C4-2B (cell line): ENCODE results near the gene KCNT2.

Experiments used
- H3K27ac ChIP-seq: fragments of 450-650 bp; 2 replicates; pipeline ENCODE4 v1.5.1; 2017
- CTCF ChIP-seq: fragments of 450-650 bp; conservative IDR thresholded peaks from 2 replicates; pipeline ENCODE4 v1.5.1; 2017; ENCODE audit warnings: mild to moderate bottlenecking
- ZFX ChIP-seq: fragments of 450-650 bp; IDR thresholded peaks from 2 replicates; pipeline ENCODE4 v1.6.1; 2017

KCNT2 gene

DNA sequence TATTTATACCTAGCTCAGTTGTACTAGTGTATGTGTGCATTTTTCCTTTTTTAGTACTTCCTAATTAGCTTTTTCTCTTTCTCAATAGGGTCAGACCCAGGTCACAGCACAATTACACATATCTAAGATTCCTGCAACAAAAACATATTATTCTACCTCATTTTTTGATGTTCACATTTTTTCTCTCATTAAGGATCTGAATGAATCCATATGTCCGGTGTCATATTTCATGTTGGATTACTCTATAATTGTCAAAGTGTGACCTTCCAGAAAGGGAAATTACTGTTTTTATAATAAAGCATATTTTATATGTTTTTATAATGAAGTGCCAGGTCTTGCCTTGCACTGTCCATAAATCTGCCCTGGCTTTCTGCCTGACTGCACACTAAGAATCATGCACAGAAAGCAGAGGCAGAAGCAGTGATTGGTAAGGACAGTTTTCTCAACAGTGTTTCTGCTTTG is 143.7 kb downstream of the KCNT2 start:
- H3K27ac ChIP-seq = no peak overlapping the region
- TF ChIP-seq ZFX = no peak

DNA sequence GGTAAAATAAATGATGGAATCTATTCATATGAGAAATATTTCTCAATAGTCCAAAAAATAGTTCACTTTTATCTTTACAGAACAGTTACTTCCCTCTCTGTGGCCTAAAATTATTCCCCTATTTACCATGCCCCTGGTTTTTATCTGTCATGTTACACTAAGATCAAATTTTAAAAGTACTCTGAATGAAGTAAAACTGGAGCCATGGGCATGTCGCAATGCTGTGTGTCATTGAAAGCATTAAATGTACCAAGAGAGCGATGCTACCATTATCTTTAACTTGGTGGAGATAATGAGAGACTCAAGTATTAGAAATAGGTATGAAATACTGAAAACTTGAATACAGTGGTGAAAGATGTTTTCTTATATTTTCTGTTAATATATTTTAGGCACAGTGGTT is 146.2 kb downstream of the KCNT2 start:
- no peak for TF ChIP-seq ZFX
- H3K27ac ChIP-seq = no peak overlapping the region

- H3K27ac ChIP-seq = no peak overlapping the region
- TF ChIP-seq CTCF = no peak
- no peak for TF ChIP-seq ZFX
Observed at GRCh38 chr1:196461521-196461920, 146.7 kb downstream of the KCNT2 start.

DNA sequence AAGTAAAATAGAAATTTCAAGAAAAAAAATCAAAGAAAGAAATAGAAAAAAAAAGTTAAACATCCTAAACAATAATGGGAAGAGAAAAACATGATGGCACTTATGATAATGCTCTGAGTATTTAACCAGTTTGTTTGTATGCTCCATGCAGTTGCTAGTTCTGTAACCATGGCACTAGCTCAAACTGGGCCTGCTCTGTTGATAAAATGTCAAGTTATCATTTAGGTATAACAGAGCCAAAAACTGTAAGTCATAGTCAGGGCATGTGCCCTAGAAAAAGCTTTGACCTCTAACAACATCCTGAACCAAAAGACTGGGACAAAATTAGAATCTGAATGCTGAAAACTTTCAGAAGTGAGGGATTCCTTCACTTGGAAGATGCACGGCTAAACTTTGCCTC is 148.9 kb downstream of the KCNT2 start:
- no peak overlapping the region for H3K27ac ChIP-seq
- TF ChIP-seq ZFX (no peak), CTCF (no peak)

GRCh38 chr1:196454792-196455191 is 153.4 kb downstream of the KCNT2 start:
- no peak overlapping the region for H3K27ac ChIP-seq
- TF ChIP-seq CTCF (no peak), ZFX (no peak)

DNA sequence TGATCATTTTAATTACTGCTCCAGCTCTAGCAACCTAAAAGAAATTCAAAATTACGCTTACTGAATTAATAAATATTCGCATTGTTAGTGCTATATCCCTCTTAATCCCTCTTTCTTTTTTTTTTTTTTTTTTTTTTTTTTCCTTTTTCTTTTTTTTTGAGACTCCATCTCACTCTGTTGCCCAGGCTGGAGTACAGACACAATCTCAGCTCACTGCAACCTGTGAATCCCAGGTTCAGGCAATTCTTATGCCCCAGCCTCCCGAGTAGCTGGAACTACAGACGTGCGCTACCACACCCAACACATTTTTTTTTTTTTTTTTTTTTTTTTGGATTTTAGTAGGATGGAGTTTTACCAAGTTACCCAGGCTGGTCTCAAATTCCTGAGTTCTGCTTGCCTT is 157.1 kb downstream of the KCNT2 start:
- H3K27ac ChIP-seq = no peak overlapping the region
- TF ChIP-seq ZFX (no peak), CTCF (no peak)

- TF ChIP-seq CTCF = no peak
- TF ChIP-seq ZFX = no peak
- no peak overlapping the region for H3K27ac ChIP-seq
Observed at GRCh38 chr1:196450143-196451095, 157.8 kb downstream of the KCNT2 start.

DNA sequence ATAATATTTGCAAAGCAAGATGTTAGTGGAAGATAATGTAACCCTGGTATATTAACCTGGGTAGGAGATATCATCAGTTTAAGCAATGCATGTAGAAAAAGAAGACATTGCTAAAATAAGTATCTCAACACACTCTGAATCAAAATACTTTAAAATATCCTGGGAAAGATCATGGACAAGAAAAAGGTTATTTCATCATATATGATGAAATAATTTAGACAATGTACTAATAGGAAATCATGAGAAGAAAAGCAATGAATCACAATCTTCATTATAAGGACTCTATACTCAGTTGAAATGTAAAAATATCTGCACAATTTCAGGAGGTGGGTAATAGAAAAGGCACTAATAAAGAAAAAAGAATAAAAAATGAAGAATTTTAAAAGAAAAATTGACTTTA is 158.8 kb downstream of the KCNT2 start:
- TF ChIP-seq ZFX = no peak
- no peak for TF ChIP-seq CTCF
- no peak overlapping the region for H3K27ac ChIP-seq
